ENCODE data around the gene ADAM17. TPM values are rescaled to one million over a fixed set of nuclear protein-coding genes. Genes with fewer than 3 reads are reported as not detected.

Gene ADAM17
- total RNA-seq, 1 experiment from 2014 or later, result 38.3 TPM

- DNase-seq (ENCODE audit: low read depth), result peak; percentile 28
Observed at GRCh38 chr2:9474361-9475057, 81.1 kb downstream of the ADAM17 start, which contains the start of gene IAH1. Gene IAH1 (plus strand): TSS chr2:9474551. CDS start chr2:9474567, 16 bp downstream.

GRCh38 chr2:9473985-9474360, 81.7 kb downstream of the ADAM17 start:
- no peak for DNase-seq (ENCODE audit: low read depth)

- no peak for DNase-seq (ENCODE audit: low read depth)
Observed at GRCh38 chr2:9473308-9473984, 82.2 kb downstream of the ADAM17 start.

GRCh38 chr2:9472511-9472910, 83.1 kb downstream of the ADAM17 start:
- no peak for DNase-seq (ENCODE audit: low read depth)

GRCh38 chr2:9471206-9471605, 84.4 kb downstream of the ADAM17 start:
- DNase-seq (ENCODE audit: low read depth), result no peak

GRCh38 chr2:9467687-9468086, 87.9 kb downstream of the ADAM17 start:
- no peak for DNase-seq (ENCODE audit: low read depth)

GRCh38 chr2:9466147-9466683, 89.4 kb downstream of the ADAM17 start:
- DNase-seq (ENCODE audit: low read depth), result no peak

- no peak for DNase-seq (ENCODE audit: low read depth)
Observed at GRCh38 chr2:9465170-9465569, 90.5 kb downstream of the ADAM17 start.

GRCh38 chr2:9463698-9464034, 92.0 kb downstream of the ADAM17 start:
- peak; percentile 45 for DNase-seq (ENCODE audit: low read depth)

- no peak for DNase-seq (ENCODE audit: low read depth)
Observed at GRCh38 chr2:9462886-9463697, 92.5 kb downstream of the ADAM17 start.

- DNase-seq (ENCODE audit: low read depth), result no peak
Observed at GRCh38 chr2:9462313-9462712, 93.3 kb downstream of the ADAM17 start.

- no peak for DNase-seq (ENCODE audit: low read depth)
Observed at GRCh38 chr2:9461079-9461478, 94.6 kb downstream of the ADAM17 start.

GRCh38 chr2:9460441-9461017, 95.1 kb downstream of the ADAM17 start:
- DNase-seq (ENCODE audit: low read depth), result no peak

- no peak for DNase-seq (ENCODE audit: low read depth)
Observed at GRCh38 chr2:9451231-9451630, 104.4 kb downstream of the ADAM17 start.

- DNase-seq (ENCODE audit: low read depth), result no peak
Observed at GRCh38 chr2:9445089-9445488, 110.5 kb downstream of the ADAM17 start.

GRCh38 chr2:9443526-9443925, 112.1 kb downstream of the ADAM17 start:
- DNase-seq (ENCODE audit: low read depth), result no peak

- DNase-seq (ENCODE audit: low read depth), result no peak
Observed at GRCh38 chr2:9441556-9441955, 114.1 kb downstream of the ADAM17 start.

GRCh38 chr2:9440058-9440727, 115.4 kb downstream of the ADAM17 start:
- DNase-seq (ENCODE audit: low read depth), result no peak

- no peak for DNase-seq (ENCODE audit: low read depth)
Observed at GRCh38 chr2:9439536-9439935, 116.1 kb downstream of the ADAM17 start.

All from HT1080 (cell line).